22Rv1 (cell line): Measurements from ENCODE around the gene PLXNA4.

Experiments
- CTCF ChIP-seq: fragments of 450-650 bp; IDR thresholded peaks from 2 replicates; pipeline ENCODE4 v1.5.1; 2017; ENCODE audit warnings: mild to moderate bottlenecking
- ZFX ChIP-seq: fragments of 450-650 bp; IDR thresholded peaks from 2 replicates; pipeline ENCODE4 v1.6.1; 2017; ENCODE audit warnings: antibody characterized with exemption, borderline replicate concordance

DNA sequence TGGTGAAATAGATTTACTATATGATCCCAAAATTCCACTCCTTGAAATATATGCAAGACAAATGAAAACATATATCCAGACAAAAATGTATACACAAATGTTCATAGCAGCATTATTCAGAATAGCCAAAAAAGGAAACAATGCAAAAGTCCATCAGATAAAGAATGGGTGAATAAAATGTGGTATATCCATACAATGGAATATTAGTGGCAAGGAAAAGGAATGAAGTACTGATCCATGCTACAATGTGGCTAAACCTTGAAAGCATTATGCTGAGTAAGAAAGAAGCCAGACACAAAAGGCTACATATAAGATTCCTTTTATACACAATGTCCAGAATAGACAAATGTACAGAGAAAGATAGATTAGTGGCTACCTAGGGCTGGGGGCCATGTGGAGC, 225.5 kb downstream of the PLXNA4 start:
- no peak for TF ChIP-seq CTCF
- no peak for TF ChIP-seq ZFX
